ENCODE results near the gene BCHE. TPM values are rescaled to one million over a fixed set of nuclear protein-coding genes. Genes with fewer than 3 reads are reported as not detected.
A peak's percentile ranks its signal among the peaks of the same experiment; 100 is the strongest.

The BCHE gene
- total RNA-seq, 1 donor = not detected

GRCh38 chr3:165859061-165859460, 21.8 kb upstream of the BCHE start:
- no peak for DNase-seq (ENCODE audit: insufficient read length, low spot score, missing footprints)
- TF ChIP-seq CTCF (IDR thresholded peaks at IDR 0.05; ENCODE audit: extremely low read depth, low read depth, low read length) = no peak
- Histone ChIP-seq H3K4me2 (ENCODE audit: insufficient read depth, low read length) (no peak overlapping the region), H3K9me3 (ENCODE audit: low read depth, low read length) (no peaks in the 10 kb centered on the region), H3K27me3 (ENCODE audit: insufficient read depth, low read length) (no peaks in the 10 kb centered on the region), H3K4me3 (ENCODE audit: insufficient read depth, low read length) (no peak overlapping the region), H3K36me3 (ENCODE audit: insufficient read depth, low read length) (no peaks in the 10 kb centered on the region), H2AFZ (ENCODE audit: low read length) (no peak overlapping the region), H3K27ac (ENCODE audit: low read depth, low read length) (no peak overlapping the region), H3K4me1 (ENCODE audit: insufficient read depth, low read length) (no peaks in the 10 kb centered on the region), H3K79me2 (ENCODE audit: insufficient read depth, low read length) (no peaks in the 10 kb centered on the region), H4K20me1 (ENCODE audit: insufficient read depth, low read length) (no peaks in the 10 kb centered on the region)

DNA sequence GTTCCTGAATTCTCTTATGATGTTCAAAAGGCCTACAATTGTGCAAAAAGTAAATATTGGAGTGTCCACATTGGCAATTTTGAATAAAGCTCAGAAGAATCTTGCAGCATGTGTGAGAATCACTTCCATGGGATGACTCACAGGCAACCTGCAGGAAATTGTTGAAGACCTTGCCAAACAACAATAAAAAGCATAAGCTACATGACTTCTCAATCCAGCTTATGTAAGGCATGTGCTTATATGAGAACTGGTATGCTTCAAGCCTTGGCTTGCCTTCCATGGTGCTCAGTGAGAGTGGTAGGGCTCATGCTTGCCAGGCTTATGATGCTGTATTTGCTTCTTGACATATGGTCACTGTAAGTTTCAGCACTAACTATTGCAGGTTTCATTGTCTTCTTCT, 18.4 kb upstream of the BCHE start:
- DNase-seq (ENCODE audit: insufficient read length, low spot score, missing footprints) = no peak
- TF ChIP-seq CTCF (IDR thresholded peaks at IDR 0.05; ENCODE audit: extremely low read depth, low read depth, low read length) = no peak
- no peaks in the 10 kb centered on the region for H4K20me1 ChIP-seq (ENCODE audit: insufficient read depth, low read length)
- H3K79me2 ChIP-seq (ENCODE audit: insufficient read depth, low read length) = no peaks in the 10 kb centered on the region
- no peaks in the 10 kb centered on the region for H3K27me3 ChIP-seq (ENCODE audit: insufficient read depth, low read length)
- H3K9me3 ChIP-seq (ENCODE audit: low read depth, low read length) = no peaks in the 10 kb centered on the region
- no peak overlapping the region for H3K4me3 ChIP-seq (ENCODE audit: insufficient read depth, low read length)
- no peak overlapping the region for H3K27ac ChIP-seq (ENCODE audit: low read depth, low read length)
- H3K4me1 ChIP-seq (ENCODE audit: insufficient read depth, low read length) = no peaks in the 10 kb centered on the region
- H3K4me2 ChIP-seq (ENCODE audit: insufficient read depth, low read length) = no peak overlapping the region
- no peaks in the 10 kb centered on the region for H3K36me3 ChIP-seq (ENCODE audit: insufficient read depth, low read length)
- no peak overlapping the region for H2AFZ ChIP-seq (ENCODE audit: low read length)

- Histone ChIP-seq H3K4me2 (ENCODE audit: insufficient read depth, low read length) (no peak overlapping the region), H2AFZ (ENCODE audit: low read length) (no peak overlapping the region), H3K79me2 (ENCODE audit: insufficient read depth, low read length) (no peaks in the 10 kb centered on the region), H3K27ac (ENCODE audit: low read depth, low read length) (no peak overlapping the region), H3K4me3 (ENCODE audit: insufficient read depth, low read length) (no peak overlapping the region), H3K27me3 (ENCODE audit: insufficient read depth, low read length) (no peaks in the 10 kb centered on the region), H3K4me1 (ENCODE audit: insufficient read depth, low read length) (no peaks in the 10 kb centered on the region), H3K9me3 (ENCODE audit: low read depth, low read length) (no peaks in the 10 kb centered on the region), H3K36me3 (ENCODE audit: insufficient read depth, low read length) (no peaks in the 10 kb centered on the region), H4K20me1 (ENCODE audit: insufficient read depth, low read length) (no peaks in the 10 kb centered on the region)
- peak; percentile 33 for TF ChIP-seq CTCF (IDR thresholded peaks at IDR 0.05; ENCODE audit: extremely low read depth, low read depth, low read length)
- no peak for DNase-seq (ENCODE audit: insufficient read length, low spot score, missing footprints)
Measured at GRCh38 chr3:165854696-165855095, 17.5 kb upstream of the BCHE start.

GRCh38 chr3:165852711-165853110, 15.5 kb upstream of the BCHE start:
- no peak for DNase-seq (ENCODE audit: insufficient read length, low spot score, missing footprints)
- H3K4me2 ChIP-seq (ENCODE audit: insufficient read depth, low read length) = no peak overlapping the region

More at GRCh38 chr3:165852711-165853110, 15.5 kb upstream of the BCHE start:
- H3K4me1 ChIP-seq (ENCODE audit: insufficient read depth, low read length) = no peaks in the 10 kb centered on the region
- no peak overlapping the region for H3K4me3 ChIP-seq (ENCODE audit: insufficient read depth, low read length)
- no peak for TF ChIP-seq CTCF (IDR thresholded peaks at IDR 0.05; ENCODE audit: extremely low read depth, low read depth, low read length)
- H2AFZ ChIP-seq (ENCODE audit: low read length) = no peak overlapping the region
- H3K9me3 ChIP-seq (ENCODE audit: low read depth, low read length) = no peaks in the 10 kb centered on the region
- no peaks in the 10 kb centered on the region for H3K79me2 ChIP-seq (ENCODE audit: insufficient read depth, low read length)
- no peak overlapping the region for H3K27ac ChIP-seq (ENCODE audit: low read depth, low read length)
- no peaks in the 10 kb centered on the region for H3K27me3 ChIP-seq (ENCODE audit: insufficient read depth, low read length)
- H3K36me3 ChIP-seq (ENCODE audit: insufficient read depth, low read length) = no peaks in the 10 kb centered on the region
- H4K20me1 ChIP-seq (ENCODE audit: insufficient read depth, low read length) = no peaks in the 10 kb centered on the region

Data from osteoblast (primary cell).